HS-27A (cell line): ENCODE data around the gene DTX1.

ENCODE experiments used
- DNase-seq: peaks from one replicate; pipeline ENCODE4 v3.0.0-alpha.2; 2012; ENCODE audit warnings: low read depth, missing footprints

DTX1 gene

DNA sequence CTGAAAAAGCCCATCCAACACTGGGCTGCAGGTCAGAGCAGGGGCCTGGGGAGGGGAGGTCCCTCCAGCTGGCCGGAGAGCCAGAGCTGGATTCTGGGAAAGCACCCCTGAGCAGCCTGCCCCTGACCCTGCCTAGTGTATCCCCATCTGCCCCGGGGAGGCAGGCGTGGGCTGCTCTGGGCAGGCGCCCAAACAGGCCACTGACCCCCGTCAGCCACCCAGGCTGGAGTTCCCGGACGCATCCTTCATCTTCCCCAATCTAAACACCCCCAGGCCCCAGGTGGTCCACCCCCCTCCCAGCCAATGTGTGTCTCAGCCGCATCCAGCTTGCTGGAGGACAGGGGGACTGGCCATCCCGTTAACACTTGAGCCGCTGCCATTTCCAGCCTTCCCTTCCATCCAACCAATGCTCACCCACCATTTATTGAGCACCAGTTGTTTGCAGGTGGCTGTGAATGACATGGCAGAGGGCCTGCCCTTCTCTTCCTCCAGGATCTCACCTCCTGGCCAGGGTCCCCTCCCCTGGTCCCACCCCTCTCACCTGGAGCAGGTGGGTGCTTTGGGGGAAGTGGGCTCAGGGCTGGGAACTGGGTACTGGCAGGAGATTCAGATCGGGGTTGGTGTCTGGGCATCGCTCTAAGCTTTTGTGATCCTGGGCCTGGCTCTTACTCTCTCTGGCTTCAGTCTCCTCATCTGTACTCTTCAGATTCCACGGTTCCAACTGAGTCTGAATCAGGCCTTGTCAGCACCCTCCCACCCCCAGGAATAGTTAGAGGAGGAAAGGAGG lies 743 bp upstream of the DTX1 start:
- no peak for DNase-seq

DNA sequence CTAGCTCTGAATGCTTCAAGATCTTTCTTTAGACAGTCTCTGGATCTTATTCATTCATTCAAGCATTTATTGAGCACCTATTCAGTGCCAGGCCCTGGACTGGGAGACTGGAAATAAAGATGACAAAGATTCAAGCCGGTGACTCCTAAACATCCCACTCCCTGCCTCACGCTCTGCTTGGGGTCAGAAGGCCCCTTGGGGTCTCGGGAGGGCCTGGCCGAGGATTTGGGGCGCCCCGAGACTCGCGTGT lies 224 bp upstream of the DTX1 start:
- DNase-seq, result no peak

- no peak for DNase-seq
Measured at GRCh38 chr12:113057565-113058485, 1.3 kb downstream of the DTX1 start.

- DNase-seq, result no peak
Measured at GRCh38 chr12:113058553-113058952, 2.0 kb downstream of the DTX1 start.

DNA sequence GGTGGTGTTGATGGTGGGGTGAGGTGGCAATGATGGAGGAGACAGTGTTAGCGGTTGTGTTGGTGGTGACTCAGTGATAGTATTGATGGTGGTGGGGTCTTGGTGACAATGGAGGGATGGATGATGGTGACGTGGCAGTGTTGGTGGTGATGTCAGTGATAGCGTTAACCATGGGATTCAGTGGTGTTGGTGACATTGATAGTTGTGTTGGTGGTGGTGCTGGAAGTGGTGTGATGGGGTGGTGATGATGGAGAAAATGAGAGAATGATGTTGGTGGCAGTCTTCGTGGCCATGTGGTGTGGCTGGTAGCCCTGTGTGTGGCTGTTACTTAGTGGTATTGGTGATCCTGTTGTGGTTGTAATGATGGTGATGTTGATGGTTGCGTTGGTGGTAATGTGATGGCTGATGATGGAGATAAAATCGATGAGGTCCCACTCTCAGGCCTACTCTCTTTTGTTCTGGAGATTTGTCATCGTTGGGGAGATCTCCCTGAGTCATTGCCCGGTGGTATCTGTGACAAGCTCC lies 2.6 kb downstream of the DTX1 start:
- DNase-seq, result no peak

DNA sequence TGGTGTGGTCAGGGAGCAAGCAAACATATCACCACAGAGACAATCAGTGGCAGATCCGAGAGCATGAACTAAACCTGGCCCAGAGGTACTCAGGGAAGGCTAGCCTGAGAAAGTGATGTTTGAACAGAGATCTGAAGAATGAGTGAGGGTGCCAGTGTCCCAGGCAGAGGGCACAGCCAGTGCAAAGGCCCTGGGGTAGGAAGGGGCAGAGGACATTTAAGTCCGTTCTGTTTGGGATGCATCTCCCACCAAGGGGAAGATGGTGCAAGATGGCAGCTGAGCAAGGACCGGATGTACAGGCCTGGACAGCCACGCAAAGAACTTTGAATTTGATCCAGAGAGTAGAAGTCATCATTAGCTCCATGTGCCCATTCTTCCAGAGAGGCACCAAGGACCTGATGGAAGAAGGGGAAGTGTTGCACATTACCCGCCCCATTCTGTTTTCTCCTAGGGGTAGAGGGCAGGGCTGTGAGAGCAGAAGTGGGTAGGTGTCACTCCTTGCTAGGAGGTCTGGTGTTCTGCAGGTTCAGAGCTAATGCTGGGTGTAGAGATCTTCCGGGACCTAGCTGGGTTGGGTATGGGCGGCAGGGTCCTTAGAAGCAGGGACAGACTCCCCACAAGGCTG lies 3.9 kb downstream of the DTX1 start:
- no peak for DNase-seq

- DNase-seq, result no peak
Measured at GRCh38 chr12:113061061-113061694, 4.6 kb downstream of the DTX1 start.

- DNase-seq, result no peak
Measured at GRCh38 chr12:113062502-113063395, 6.2 kb downstream of the DTX1 start.

DNA sequence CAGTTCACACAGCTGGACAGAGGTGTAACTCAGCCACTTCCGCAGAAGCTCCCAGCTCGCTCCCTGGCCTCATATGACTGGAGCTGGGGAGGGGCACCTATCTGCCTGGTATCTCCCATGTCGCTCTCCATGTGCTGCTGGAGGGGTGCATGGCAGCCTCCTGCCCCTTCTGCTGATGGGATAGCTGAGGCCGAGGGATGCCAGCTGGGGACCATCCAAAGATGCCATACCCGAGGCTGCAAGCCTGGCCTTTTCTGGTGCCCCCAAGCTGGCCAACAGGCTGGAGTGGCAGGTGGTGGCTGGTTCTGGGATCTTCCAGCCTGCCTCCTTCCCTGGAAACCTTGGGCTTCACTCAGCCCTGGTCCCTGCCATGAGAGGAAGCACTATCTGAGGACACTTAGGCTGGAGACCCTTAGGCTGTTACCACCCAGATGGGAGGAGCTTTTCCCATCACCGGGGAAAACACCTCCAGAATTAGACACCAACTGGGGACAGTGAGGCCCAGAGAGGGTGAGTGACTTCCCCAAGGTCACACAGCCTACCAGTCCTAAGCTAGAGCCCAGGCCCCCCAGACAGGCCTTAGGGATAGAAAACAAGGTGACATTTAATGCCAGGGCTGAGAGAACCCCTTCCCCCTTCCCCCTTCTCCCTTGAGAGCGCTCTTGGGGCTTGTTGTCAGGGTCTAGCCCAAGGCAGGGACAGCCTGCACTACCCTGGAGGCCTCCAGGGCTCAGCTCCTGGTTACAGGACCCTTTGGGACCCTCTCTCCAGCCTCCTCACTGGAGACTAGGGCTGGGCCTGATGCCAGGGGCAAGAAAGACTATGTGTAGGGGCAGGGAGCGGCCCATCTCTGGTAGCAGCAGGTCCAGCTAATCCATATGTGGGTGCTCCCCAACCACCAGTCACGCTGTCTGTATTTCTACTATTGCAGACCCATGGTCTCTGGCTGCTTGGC lies 7.1 kb downstream of the DTX1 start:
- DNase-seq, result no peak

GRCh38 chr12:113064395-113065125 lies 8.0 kb downstream of the DTX1 start:
- no peak for DNase-seq

DNA sequence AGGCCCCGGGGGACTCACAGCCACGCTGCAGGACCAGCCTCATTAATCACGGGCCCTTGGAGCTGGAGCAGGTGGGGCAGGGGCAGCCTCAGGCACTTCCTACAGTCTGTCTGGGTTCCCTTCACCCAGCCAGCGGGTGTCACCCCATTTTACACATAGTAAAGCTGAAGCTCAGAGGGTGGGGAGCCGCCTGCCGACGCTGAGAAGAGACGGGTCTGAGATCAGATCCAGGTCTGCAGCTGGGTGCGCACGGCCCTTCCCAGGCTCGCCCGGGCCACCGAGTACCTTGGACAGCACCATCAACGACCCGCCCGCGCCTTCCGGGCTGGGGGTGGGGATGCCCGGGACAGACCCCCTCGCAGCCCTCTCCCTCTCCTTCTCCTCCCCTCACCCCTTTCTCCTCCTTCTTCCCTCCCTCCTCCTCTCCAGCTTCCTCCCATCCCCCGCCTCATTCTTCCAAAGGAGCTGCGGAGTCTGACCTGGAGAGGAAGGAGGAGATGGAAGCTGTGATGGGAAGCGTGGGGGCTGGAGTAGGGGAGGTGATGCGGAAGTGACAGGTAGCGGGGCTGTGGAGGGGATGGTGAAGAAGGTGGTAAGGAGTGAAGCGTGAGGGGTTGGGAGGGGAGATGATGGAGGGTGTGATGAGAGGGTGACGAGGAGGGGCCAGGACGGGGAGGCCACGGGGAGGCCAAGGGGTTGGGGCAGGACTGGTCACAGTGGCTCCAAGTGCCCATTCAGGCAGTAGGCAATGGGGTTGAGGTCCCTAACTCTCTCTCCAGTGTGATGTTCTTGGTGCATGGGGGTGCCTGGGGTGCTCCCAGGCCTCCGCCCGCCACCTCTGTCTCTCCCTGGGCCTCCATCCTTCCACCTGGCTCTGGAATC lies 8.8 kb downstream of the DTX1 start:
- no peak for DNase-seq

DNA sequence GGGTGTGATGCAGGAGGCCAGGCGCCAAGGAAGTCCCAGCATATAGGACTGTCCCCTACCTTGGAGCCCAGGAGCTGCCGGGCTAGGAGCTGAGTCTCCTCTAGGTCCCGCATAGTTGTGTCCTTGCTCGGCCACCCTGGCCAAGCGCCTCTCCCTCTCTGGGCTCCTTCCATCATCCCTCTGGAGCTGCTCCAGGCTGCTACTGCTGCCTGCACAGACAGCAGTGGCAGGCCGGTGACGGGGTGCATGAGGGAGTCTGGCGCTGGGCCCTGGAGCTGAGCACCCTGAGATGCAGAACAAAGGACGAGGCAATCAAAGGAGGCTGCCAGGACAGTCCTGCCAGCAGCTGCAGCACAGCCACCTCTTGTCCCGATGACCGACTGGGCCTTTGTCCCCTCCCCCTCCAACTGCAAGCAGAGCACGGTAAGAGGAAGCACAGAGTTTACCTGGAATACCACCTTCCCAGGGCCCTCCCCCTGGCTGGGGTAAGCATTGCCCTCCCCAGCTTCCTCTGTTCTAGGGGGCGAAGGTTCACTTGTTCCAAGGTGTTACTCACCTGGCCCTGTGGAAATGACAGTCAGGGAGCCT lies 10.4 kb downstream of the DTX1 start:
- DNase-seq, result no peak

- DNase-seq, result no peak
Measured at GRCh38 chr12:113067987-113068935, 11.7 kb downstream of the DTX1 start.

DNA sequence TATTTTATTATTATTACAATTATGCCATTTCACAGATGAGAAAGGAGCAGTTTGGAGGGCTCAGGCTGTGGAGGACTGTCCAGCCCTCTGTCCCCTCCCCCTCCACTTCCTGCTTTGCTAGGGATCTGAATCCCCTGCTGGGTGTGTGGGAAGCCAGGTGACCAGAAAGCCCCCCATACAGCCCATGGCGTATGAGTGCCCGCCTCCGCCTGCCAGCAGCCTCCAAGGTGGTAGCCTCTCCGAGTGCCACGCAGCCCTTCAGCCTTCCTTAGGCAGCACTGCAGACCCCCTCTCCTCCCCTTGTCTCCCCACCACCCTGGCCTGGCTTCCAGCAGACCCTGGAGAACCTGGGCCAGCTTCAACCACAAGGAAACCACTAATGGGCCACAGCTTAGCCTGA lies 12.6 kb downstream of the DTX1 start:
- DNase-seq, result no peak

GRCh38 chr12:113069751-113070116 lies 13.2 kb downstream of the DTX1 start:
- DNase-seq, result no peak

DNA sequence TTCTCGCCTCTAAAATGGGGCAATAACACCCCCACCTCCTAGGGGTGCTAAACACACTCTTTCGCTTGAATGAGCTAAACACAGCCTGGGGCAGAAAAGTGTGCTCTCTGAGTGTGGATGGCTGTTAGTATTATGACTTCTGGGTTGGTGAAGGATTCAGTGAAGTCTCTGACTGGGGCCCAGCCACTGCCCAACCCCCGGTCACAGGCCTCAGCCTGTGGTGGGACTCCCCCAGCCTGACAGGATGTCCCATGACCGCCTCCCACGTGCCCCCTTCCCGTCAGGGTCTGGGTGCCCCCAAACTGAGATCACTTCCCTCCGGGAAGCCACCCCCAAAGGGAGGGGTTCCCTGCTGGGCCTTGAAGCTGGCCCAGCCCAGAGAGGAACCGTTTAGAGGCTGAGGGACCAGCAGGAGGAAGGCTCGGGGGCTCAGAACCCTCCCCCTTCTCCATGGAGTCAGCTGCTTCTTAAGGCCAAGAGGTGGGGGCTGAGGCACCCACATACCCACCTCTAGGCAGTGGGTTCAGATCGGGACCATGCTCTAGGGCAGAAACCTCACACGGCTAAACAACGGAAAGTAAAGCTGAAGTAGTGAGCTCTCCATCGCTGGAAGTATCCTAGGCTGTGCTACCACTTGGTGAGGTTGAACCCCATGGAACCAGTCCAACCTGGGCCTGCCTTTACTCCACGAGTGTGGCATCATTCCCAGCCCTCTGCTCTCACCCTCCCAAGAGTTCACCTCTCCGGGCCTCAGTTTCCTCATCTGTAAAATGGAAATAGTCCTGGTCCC lies 13.8 kb downstream of the DTX1 start:
- DNase-seq, result no peak
